Tibial nerve (tissue), 4 donors: ENCODE results near the gene DHRS12. TPM values are rescaled to one million over a fixed set of nuclear protein-coding genes. Genes with fewer than 3 reads are reported as not detected.
A peak's percentile ranks its signal among the peaks of the same experiment; 100 is the strongest.

ENCODE experiments used
- DNase-seq, 2 donors: peaks; one replicate each; pipeline ENCODE4 v3.0.0-alpha.2; 2019; ENCODE audit warnings: low spot score in 2 of 2
- H3K27ac ChIP-seq, 4 donors: fragments of 200-600 bp; sonication (generic) in 3 of 4; one replicate each; pipeline ENCODE4 v1.5.1; 2017 to 2019; ENCODE audit warnings: mild to moderate bottlenecking in 1 of 4
- H3K27me3 ChIP-seq, 2 donors: fragments of 200-600 bp; sonication (generic) in 1 of 2; one replicate each; pipeline versions ENCODE4 v1.5.1 to v1.6.0; 2017 to 2019
- H3K36me3 ChIP-seq, 3 donors: fragments of 200-600 bp; sonication (generic); one replicate each; pipeline ENCODE4 v1.5.1; 2018 to 2019
- H3K4me1 ChIP-seq, 4 donors: fragments of 200-600 bp; sonication (generic) in 3 of 4; one replicate each; pipeline ENCODE4 v1.5.1; 2017 to 2019
- H3K4me3 ChIP-seq, 4 donors: fragments of 200-600 bp; sonication (generic) in 3 of 4; one replicate each; pipeline ENCODE4 v1.5.1; 2017 to 2019; ENCODE audit warnings: mild to moderate bottlenecking in 1 of 4, moderate library complexity in 1 of 4
- H3K9me3 ChIP-seq, 4 donors: fragments of 200-600 bp; sonication (generic) in 3 of 4; one replicate each; pipeline ENCODE4 v1.5.1; 2017 to 2019
- EP300 ChIP-seq, 2 donors: sonication (generic); formaldehyde crosslinking; IDR thresholded peaks; one replicate each; pipeline ENCODE4 v1.6.1; 2017; ENCODE audit warnings: antibody characterized with exemption in 2 of 2, mild to moderate bottlenecking in 1 of 2
- POLR2A ChIP-seq, 2 donors: fragments of 450-650 bp; IDR thresholded peaks; one replicate each; pipeline ENCODE4 v1.6.1; 2017; ENCODE audit warnings: antibody characterized with exemption in 2 of 2, mild to moderate bottlenecking in 2 of 2, moderate library complexity in 2 of 2
- WGBS, 2 donors: methylation state at CpG; one replicate each; pipeline ENCODE4 v1.1.5; 2018; 5-methylcytosine and 5-hydroxymethylcytosine counted together
- total RNA-seq, 4 donors: library from RNA; depleted of rRNA; stranded (reverse); fragments of >200 nt; gene quantifications; one replicate each; pipeline ENCODE4 v1.1.0, GENCODE V29; 2016
- TF ChIP-seq, protein P1 (sequence below), 5 experiments: fragments of 200-600 bp in 3 of 5; fragments of 450-650 bp in 2 of 5; sonication (generic) in 3 of 5; IDR thresholded peaks; one replicate each; pipeline ENCODE4 v1.5.1; 2016 to 2019; ENCODE audit warnings: antibody characterized with exemption in 5 of 5, mild to moderate bottlenecking in 3 of 5, moderate library complexity in 2 of 5

DHRS12 gene
- total RNA-seq, 4 donors from 2014 or later: 12.3 to 19.5 (median 16.7) TPM

DNA sequence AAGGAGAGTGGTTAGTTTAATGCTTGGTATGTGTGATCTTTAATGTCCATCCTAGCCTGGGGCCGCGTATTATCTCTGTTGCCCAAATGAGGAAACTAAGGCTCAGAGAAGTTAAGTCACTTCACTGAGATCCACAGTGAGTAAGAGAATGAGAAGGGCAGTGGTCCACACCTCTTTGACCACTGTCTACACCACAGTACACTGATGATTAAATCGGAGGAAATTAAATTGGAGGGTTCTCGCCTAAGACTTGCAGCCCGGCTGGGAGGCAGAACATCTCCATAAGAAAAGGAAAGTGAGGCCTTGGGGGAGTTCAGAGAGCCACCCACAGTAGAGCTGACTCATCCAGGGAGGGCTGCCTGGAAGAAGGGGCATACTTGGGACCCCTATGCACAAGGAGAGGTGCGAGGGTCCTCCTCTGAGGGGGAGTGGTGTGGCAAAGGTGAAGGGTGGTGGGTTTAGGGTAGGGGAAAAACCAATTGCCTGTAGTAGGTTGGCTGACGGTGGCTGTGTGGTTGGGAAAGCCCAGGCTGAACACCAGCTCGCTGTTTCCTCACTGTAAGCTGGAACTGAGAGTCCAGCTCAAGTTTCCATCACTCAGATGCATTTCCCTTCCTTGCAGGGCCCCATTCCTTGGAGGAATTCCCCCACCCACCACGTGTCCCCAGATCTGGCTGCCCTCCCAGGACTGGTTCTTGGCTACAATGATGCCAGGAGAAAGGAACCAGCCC is 15.0 kb upstream of the DHRS12 start:
- H3K27me3 ChIP-seq: no peaks in the 10 kb centered on the region
- no peaks in the 10 kb centered on the region for H3K36me3 ChIP-seq
- no peak for DNase-seq
- H3K4me1 ChIP-seq: peaks cover 0 to 29% (median 6%) of the 10 kb centered on the region in 4 donors
- H3K9me3 ChIP-seq: no peaks in the 10 kb centered on the region
- WGBS, 2 donors: 65 to 72% methylated on average over 8 to 9 of the region's 9 CpGs
- no peak overlapping the region for H3K27ac ChIP-seq
- TF ChIP-seq, protein P1, sequence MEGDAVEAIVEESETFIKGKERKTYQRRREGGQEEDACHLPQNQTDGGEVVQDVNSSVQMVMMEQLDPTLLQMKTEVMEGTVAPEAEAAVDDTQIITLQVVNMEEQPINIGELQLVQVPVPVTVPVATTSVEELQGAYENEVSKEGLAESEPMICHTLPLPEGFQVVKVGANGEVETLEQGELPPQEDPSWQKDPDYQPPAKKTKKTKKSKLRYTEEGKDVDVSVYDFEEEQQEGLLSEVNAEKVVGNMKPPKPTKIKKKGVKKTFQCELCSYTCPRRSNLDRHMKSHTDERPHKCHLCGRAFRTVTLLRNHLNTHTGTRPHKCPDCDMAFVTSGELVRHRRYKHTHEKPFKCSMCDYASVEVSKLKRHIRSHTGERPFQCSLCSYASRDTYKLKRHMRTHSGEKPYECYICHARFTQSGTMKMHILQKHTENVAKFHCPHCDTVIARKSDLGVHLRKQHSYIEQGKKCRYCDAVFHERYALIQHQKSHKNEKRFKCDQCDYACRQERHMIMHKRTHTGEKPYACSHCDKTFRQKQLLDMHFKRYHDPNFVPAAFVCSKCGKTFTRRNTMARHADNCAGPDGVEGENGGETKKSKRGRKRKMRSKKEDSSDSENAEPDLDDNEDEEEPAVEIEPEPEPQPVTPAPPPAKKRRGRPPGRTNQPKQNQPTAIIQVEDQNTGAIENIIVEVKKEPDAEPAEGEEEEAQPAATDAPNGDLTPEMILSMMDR (IDR thresholded peaks at IDR 0.05): no peak
- peak in 1 of 2 donors; percentile 10 for TF ChIP-seq EP300 (IDR thresholded peaks at IDR 0.05)
- no peak overlapping the region for H3K4me3 ChIP-seq

DNA sequence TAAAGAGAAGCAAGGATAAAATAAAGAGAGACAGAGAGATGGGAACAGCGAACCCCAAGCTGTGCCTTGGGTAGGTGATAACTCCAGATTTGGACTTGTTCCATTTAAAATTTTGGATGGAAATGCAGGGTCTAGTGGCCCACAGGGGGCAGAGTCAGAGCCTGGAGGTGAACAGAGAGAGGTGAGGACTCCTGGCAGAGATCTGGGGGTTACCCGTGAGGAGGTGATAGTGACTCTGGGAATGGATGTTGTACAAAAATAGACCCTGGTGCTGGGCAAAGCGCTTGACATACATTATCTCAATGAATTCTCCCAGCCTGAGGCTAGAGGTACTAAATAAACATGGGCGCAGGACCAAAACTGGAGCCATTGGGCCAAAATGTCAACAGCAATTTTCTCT is 14.3 kb upstream of the DHRS12 start:
- no peak overlapping the region for H3K4me3 ChIP-seq
- 93 to 97% methylated on average over 4 of the region's 4 CpGs for WGBS, 2 donors
- no peaks in the 10 kb centered on the region for H3K9me3 ChIP-seq
- no peaks in the 10 kb centered on the region for H3K27me3 ChIP-seq
- H3K27ac ChIP-seq: no peak overlapping the region
- H3K36me3 ChIP-seq: no peaks in the 10 kb centered on the region
- TF ChIP-seq EP300 (IDR thresholded peaks at IDR 0.05): no peak
- TF ChIP-seq POLR2A (IDR thresholded peaks at IDR 0.05): no peak
- TF ChIP-seq, protein P1 (IDR thresholded peaks at IDR 0.05): no peak
- no peak for DNase-seq
- peaks cover 0 to 23% (median 6%) of the 10 kb centered on the region in 4 donors for H3K4me1 ChIP-seq

- WGBS, 2 donors: 79 to 91% methylated on average over 8 of the region's 8 CpGs
- Histone ChIP-seq H3K9me3 (no peaks in the 10 kb centered on the region), H3K27me3 (no peaks in the 10 kb centered on the region), H3K27ac (no peak overlapping the region), H3K4me3 (no peak overlapping the region), H3K36me3 (no peaks in the 10 kb centered on the region), H3K4me1 (peaks cover 0 to 23% (median 6%) of the 10 kb centered on the region in 4 donors)
- DNase-seq: no peak
- TF ChIP-seq EP300 (IDR thresholded peaks at IDR 0.05) (no peak), POLR2A (IDR thresholded peaks at IDR 0.05) (no peak)
- TF ChIP-seq, protein P1 (IDR thresholded peaks at IDR 0.05): no peak
Observed at GRCh38 chr13:51817717-51818116, 13.8 kb upstream of the DHRS12 start.

DNA sequence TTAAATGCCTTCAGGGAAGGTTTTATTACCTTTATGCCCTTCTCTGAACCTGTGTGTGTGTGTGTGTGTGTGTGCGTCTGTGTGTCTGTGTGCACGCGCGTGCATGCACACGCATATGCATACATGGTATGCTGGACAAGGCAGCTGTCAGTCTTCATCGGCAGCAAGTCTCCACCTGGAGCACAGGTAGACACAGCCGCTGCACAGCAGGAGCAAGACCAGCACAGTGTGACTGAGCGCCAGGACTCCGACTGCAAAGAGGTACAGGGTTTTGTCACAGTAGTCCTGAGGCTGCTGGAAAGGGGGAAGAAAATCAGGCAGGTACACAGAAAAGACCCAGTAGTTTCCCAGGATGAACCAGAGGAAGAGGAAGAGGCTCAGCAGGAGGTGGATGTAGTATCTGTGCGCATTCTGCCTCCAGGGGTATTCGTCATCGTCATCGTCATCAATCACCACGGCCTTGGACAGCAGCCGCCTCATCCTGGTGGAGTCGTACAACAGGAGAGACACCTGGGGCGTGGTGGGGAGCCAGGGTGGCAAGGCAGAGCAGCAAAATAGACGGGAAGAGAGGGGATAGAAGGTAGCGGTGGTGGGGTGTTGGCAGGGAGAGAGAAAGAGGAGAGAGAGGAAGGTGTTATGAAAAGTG is 12.8 kb upstream of the DHRS12 start:
- Histone ChIP-seq H3K4me1 (peaks cover 0 to 20% (median 3%) of the 10 kb centered on the region in 4 donors), H3K27ac (no peak overlapping the region), H3K36me3 (no peaks in the 10 kb centered on the region), H3K9me3 (no peaks in the 10 kb centered on the region), H3K27me3 (no peaks in the 10 kb centered on the region), H3K4me3 (no peak overlapping the region)
- WGBS, 2 donors: 80 to 85% methylated on average over 19 of the region's 19 CpGs
- TF ChIP-seq, protein P1 (IDR thresholded peaks at IDR 0.05): no peak
- TF ChIP-seq POLR2A (IDR thresholded peaks at IDR 0.05) (no peak), EP300 (IDR thresholded peaks at IDR 0.05) (no peak)
- DNase-seq: no peak

DNA sequence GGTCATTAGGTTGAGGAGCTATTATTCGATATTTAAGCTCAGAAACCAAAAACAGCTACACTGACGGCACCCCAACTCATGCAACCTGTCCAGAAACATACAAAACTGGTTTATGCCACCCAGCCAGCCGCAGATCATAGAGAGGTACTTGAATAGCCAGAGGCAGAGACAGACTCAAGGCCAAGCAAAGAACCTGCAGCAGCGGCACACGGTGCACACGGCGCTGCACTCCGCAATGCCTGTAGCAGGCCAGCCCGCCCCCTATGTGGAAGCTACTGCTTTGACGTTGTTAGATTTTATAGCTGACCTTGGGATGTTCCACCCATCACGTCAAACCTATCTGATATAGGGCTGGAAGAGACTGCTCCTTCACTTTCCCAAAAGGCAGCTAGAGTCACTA is 11.9 kb upstream of the DHRS12 start:
- no peak for DNase-seq
- TF ChIP-seq EP300 (IDR thresholded peaks at IDR 0.05): no peak
- TF ChIP-seq, protein P1 (IDR thresholded peaks at IDR 0.05): no peak
- no peak for TF ChIP-seq POLR2A (IDR thresholded peaks at IDR 0.05)
- no peak overlapping the region for H3K4me3 ChIP-seq
- no peaks in the 10 kb centered on the region for H3K9me3 ChIP-seq
- no peaks in the 10 kb centered on the region for H3K36me3 ChIP-seq
- WGBS, 2 donors: 76 to 79% methylated on average over 11 of the region's 11 CpGs
- H3K27ac ChIP-seq: no peak overlapping the region
- H3K4me1 ChIP-seq: peaks cover 0 to 20% (median 3%) of the 10 kb centered on the region in 4 donors
- no peaks in the 10 kb centered on the region for H3K27me3 ChIP-seq
